AG04450 (cell line): ENCODE data around the gene TNKS1BP1. TPM values are rescaled to one million over a fixed set of nuclear protein-coding genes. Genes with fewer than 3 reads are reported as not detected.

Experiments used
- CTCF ChIA-PET: fragments of 300-600, 350-600 bp; formaldehyde crosslinking; extraction: SDS; loops from one replicate; lab custom pipeline; 2022; ENCODE audit warnings: antibody characterized with exemption, inconsistent platforms; lab: Charles Lee
- POLR2A ChIA-PET: fragments of 350-600 bp; formaldehyde crosslinking; extraction: SDS; loops from one replicate; lab custom pipeline; 2021; ENCODE audit warnings: antibody characterized with exemption, inconsistent platforms; lab: Yijun Ruan, JAX
- DNase-seq: peaks from one replicate; pipeline ENCODE4 v3.0.0-alpha.2; 2011; ENCODE audit warnings: low read depth, low spot score
- H3K27ac ChIP-seq: one replicate; pipeline ENCODE4 v1.5.1; 2012; ENCODE audit warnings: low read depth, low read length, control low read depth
- H3K27me3 ChIP-seq: one replicate; pipeline ENCODE4 v1.6.0; 2012; ENCODE audit warnings: low read length; ENCODE audit not compliant: control insufficient read depth, insufficient read depth
- H3K4me3 ChIP-seq: 2 replicates; pipeline ENCODE4 v1.5.1; 2011; ENCODE audit warnings: mild to moderate bottlenecking, low read depth, low read length, control low read depth
- H3K9me3 ChIP-seq: 2 replicates; pipeline ENCODE4 v1.5.1; 2012; ENCODE audit warnings: low read length; ENCODE audit not compliant: control insufficient read depth, insufficient read depth
- CTCF ChIP-seq: IDR thresholded peaks from 2 replicates; pipeline ENCODE4 v1.5.1; 2011; ENCODE audit warnings: low read depth, low read length, control low read depth, inconsistent platforms
- polyA plus RNA-seq: library from polyadenylated mRNA; depleted of rRNA; stranded (reverse); fragments of >200 nt; gene quantifications from 2 replicates; pipeline ENCODE4 v1.2.3, GENCODE V29; 2011

TNKS1BP1 gene
- polyA plus RNA-seq, 1 experiment, result 59.4 TPM

- peak; percentile 58 for DNase-seq
- Histone ChIP-seq H3K9me3 (peaks cover 3% of the 10 kb centered on the region; the same call in 1 of the 2 replicates), H3K4me3 (peak overlapping the region; percentile 25; the same call in 1 of the 2 replicates), H3K27me3 (no peaks in the 10 kb centered on the region), H3K27ac (peak overlapping the region; percentile 95)
- POLR2A ChIA-PET, result interaction anchor here (0.7 kb wide), 1 partner anchor 34 kb away, joined by 5 read pairs; no protein-coding TSS in a partner anchor
- CTCF ChIA-PET, result interaction anchor here (0.6 to 10.0 kb wide), 13 partner anchors 10 to 437 kb away, joined by 3 to 117 read pairs (median 3); no protein-coding TSS in a partner anchor
- TF ChIP-seq CTCF, result peak; percentile 84
Measured at GRCh38 chr11:57277845-57278720, 46.7 kb downstream of the TNKS1BP1 start.

GRCh38 chr11:57276971-57277675, 47.6 kb downstream of the TNKS1BP1 start:
- POLR2A ChIA-PET, result interaction anchor here (0.6 kb wide), 1 partner anchor 72 kb away, joined by 5 read pairs; no protein-coding TSS in a partner anchor
- Histone ChIP-seq H3K27me3 (no peaks in the 10 kb centered on the region), H3K4me3 (no peak overlapping the region), H3K9me3 (peaks cover 3% of the 10 kb centered on the region; the same call in 1 of the 2 replicates), H3K27ac (no peak overlapping the region)
- no peak for TF ChIP-seq CTCF
- CTCF ChIA-PET, result interaction anchor here (0.6 to 10.0 kb wide), 8 partner anchors 11 to 367 kb away, joined by 3 to 117 read pairs (median 3); no protein-coding TSS in a partner anchor
- DNase-seq, result no peak

- no peak for DNase-seq
- H3K4me3 ChIP-seq, result no peak overlapping the region
- ChIA-PET POLR2A (no interaction called here), CTCF (interaction anchor here (1.4 to 10.0 kb wide), 4 partner anchors 12 to 160 kb away, joined by 3 to 117 read pairs (median 6); no protein-coding TSS in a partner anchor)
- peaks cover 3% of the 10 kb centered on the region; the same call in 1 of the 2 replicates for H3K9me3 ChIP-seq
- H3K27me3 ChIP-seq, result peaks cover 3% of the 10 kb centered on the region
- no peak overlapping the region for H3K27ac ChIP-seq
- TF ChIP-seq CTCF, result no peak
Measured at GRCh38 chr11:57276169-57276970, 48.4 kb downstream of the TNKS1BP1 start.

- no peak for DNase-seq
- Histone ChIP-seq H3K27ac (no peak overlapping the region), H3K9me3 (peaks cover 3% of the 10 kb centered on the region; the same call in 1 of the 2 replicates), H3K4me3 (no peak overlapping the region), H3K27me3 (peaks cover 3% of the 10 kb centered on the region)
- no peak for TF ChIP-seq CTCF
- ChIA-PET POLR2A (no interaction called here), CTCF (interaction anchor here (1.6 to 10.0 kb wide), 2 partner anchors 25 to 434 kb away, joined by 4 to 117 read pairs; no protein-coding TSS in a partner anchor)
Measured at GRCh38 chr11:57275582-57275981, 49.2 kb downstream of the TNKS1BP1 start.
